DMS153 treated with DMSO at 0.1 percent for 48 hours (cell line): ENCODE results near the gene TNFRSF4.

Experiments
- DNase-seq: peaks from one replicate; lab custom pipeline; 2025; ENCODE audit not compliant: unreplicated experiment; lab: John Stamatoyannopoulos, UW

Gene TNFRSF4

GRCh38 chr1:1171161-1171545 is 42.8 kb downstream of the TNFRSF4 start:
- no peak for DNase-seq

- no peak for DNase-seq
Observed at GRCh38 chr1:1170215-1171091, 43.5 kb downstream of the TNFRSF4 start.

GRCh38 chr1:1169429-1170214 is 44.3 kb downstream of the TNFRSF4 start:
- DNase-seq: no peak

GRCh38 chr1:1168451-1169411 is 45.2 kb downstream of the TNFRSF4 start:
- no peak for DNase-seq

- DNase-seq: no peak
Observed at GRCh38 chr1:1167841-1168450, 46.0 kb downstream of the TNFRSF4 start.

- no peak for DNase-seq
Observed at GRCh38 chr1:1167398-1167821, 46.5 kb downstream of the TNFRSF4 start.

- no peak for DNase-seq
Observed at GRCh38 chr1:1166642-1167397, 47.1 kb downstream of the TNFRSF4 start.

GRCh38 chr1:1165900-1166421 is 48.0 kb downstream of the TNFRSF4 start:
- DNase-seq: no peak

- no peak for DNase-seq
Observed at GRCh38 chr1:1165485-1165884, 48.5 kb downstream of the TNFRSF4 start.

- no peak for DNase-seq
Observed at GRCh38 chr1:1164701-1165451, 49.1 kb downstream of the TNFRSF4 start.

GRCh38 chr1:1164361-1164700 is 49.6 kb downstream of the TNFRSF4 start:
- no peak for DNase-seq

- DNase-seq: no peak
Observed at GRCh38 chr1:1163538-1164070, 50.3 kb downstream of the TNFRSF4 start.

- peak; percentile 100 for DNase-seq
Observed at GRCh38 chr1:1162597-1163537, 51.1 kb downstream of the TNFRSF4 start.

GRCh38 chr1:1161683-1162079 is 52.3 kb downstream of the TNFRSF4 start:
- peak; percentile 46 for DNase-seq
